ENCODE results near the gene SDHB.

SDHB gene

GRCh38 chr1:17021896-17022295, 31.9 kb downstream of the SDHB start:
- Histone ChIP-seq H3K27me3 (replicated peaks; ENCODE audit: control insufficient read depth, insufficient read depth, low read length) (no peaks in the 10 kb centered on the region), H3K36me3 (ENCODE audit: control insufficient read depth, insufficient read depth, low read length) (peaks cover 29% of the 10 kb centered on the region)

GRCh38 chr1:17020502-17020901, 33.3 kb downstream of the SDHB start:
- TF ChIP-seq CTCF (IDR thresholded peaks at IDR 0.05; ENCODE audit: insufficient read depth, low read length, poor library complexity, severe bottlenecking) = no peak
- no peak for DNase-seq (ENCODE audit: extremely low read depth, insufficient read length)
- Histone ChIP-seq H3K4me3 (replicated peaks; ENCODE audit: low read depth, low read length) (no peak overlapping the region), H3K27me3 (replicated peaks; ENCODE audit: control insufficient read depth, insufficient read depth, low read length) (no peaks in the 10 kb centered on the region), H3K36me3 (ENCODE audit: control insufficient read depth, insufficient read depth, low read length) (peaks cover 29% of the 10 kb centered on the region)

More at GRCh38 chr1:17021896-17022295, 31.9 kb downstream of the SDHB start:
- DNase-seq (ENCODE audit: extremely low read depth, insufficient read length) = no peak
- no peak overlapping the region for H3K4me3 ChIP-seq (replicated peaks; ENCODE audit: low read depth, low read length)
- TF ChIP-seq CTCF (IDR thresholded peaks at IDR 0.05; ENCODE audit: insufficient read depth, low read length, poor library complexity, severe bottlenecking) = no peak

GRCh38 chr1:17018849-17019248, 35.0 kb downstream of the SDHB start:
- no peak for DNase-seq (ENCODE audit: extremely low read depth, insufficient read length)
- H3K36me3 ChIP-seq (ENCODE audit: control insufficient read depth, insufficient read depth, low read length) = peaks cover 27% of the 10 kb centered on the region
- no peak overlapping the region for H3K4me3 ChIP-seq (replicated peaks; ENCODE audit: low read depth, low read length)
- TF ChIP-seq CTCF (IDR thresholded peaks at IDR 0.05; ENCODE audit: insufficient read depth, low read length, poor library complexity, severe bottlenecking) = no peak
- no peaks in the 10 kb centered on the region for H3K27me3 ChIP-seq (replicated peaks; ENCODE audit: control insufficient read depth, insufficient read depth, low read length)

GRCh38 chr1:17017435-17017834, 36.4 kb downstream of the SDHB start:
- Histone ChIP-seq H3K4me3 (replicated peaks; ENCODE audit: low read depth, low read length) (no peak overlapping the region), H3K27me3 (replicated peaks; ENCODE audit: control insufficient read depth, insufficient read depth, low read length) (no peaks in the 10 kb centered on the region), H3K36me3 (ENCODE audit: control insufficient read depth, insufficient read depth, low read length) (peaks cover 20% of the 10 kb centered on the region)
- no peak for DNase-seq (ENCODE audit: extremely low read depth, insufficient read length)
- no peak for TF ChIP-seq CTCF (IDR thresholded peaks at IDR 0.05; ENCODE audit: insufficient read depth, low read length, poor library complexity, severe bottlenecking)

- H3K27me3 ChIP-seq (replicated peaks; ENCODE audit: control insufficient read depth, insufficient read depth, low read length) = no peaks in the 10 kb centered on the region
- H3K36me3 ChIP-seq (ENCODE audit: control insufficient read depth, insufficient read depth, low read length) = peaks cover 13% of the 10 kb centered on the region
- TF ChIP-seq CTCF (IDR thresholded peaks at IDR 0.05; ENCODE audit: insufficient read depth, low read length, poor library complexity, severe bottlenecking) = no peak
- no peak for DNase-seq (ENCODE audit: extremely low read depth, insufficient read length)
- H3K4me3 ChIP-seq (replicated peaks; ENCODE audit: low read depth, low read length) = no peak overlapping the region
Observed at GRCh38 chr1:17016317-17016661, 37.5 kb downstream of the SDHB start.

All from GM06990 (cell line).